A549 (cell line): Measurements from ENCODE around the gene ARFRP1.

Experiments
- MAZ ChIP-seq: fragments of 150-350 bp; IDR thresholded peaks from 2 replicates; pipeline ENCODE4 v1.6.1; 2014; ENCODE audit warnings: antibody characterized with exemption, low read depth, low read length, borderline replicate concordance
- MYC ChIP-seq: IDR thresholded peaks from 2 replicates; pipeline ENCODE4 v1.6.1; 2012; ENCODE audit warnings: mild to moderate bottlenecking, inconsistent platforms, low read length, improper control_type of control experiment, borderline replicate concordance
- RFX5 ChIP-seq: fragments of 450-650 bp; IDR thresholded peaks from 2 replicates; pipeline ENCODE4 v1.7.1; 2014; ENCODE audit warnings: antibody characterized with exemption, mild to moderate bottlenecking, moderate library complexity
- SREBF2 ChIP-seq: fragments of 450-650 bp; IDR thresholded peaks from 2 replicates; pipeline ENCODE4 v1.6.1; 2014; ENCODE audit warnings: mild to moderate bottlenecking, moderate library complexity
- TF ChIP-seq, protein P1 (sequence below): fragments of >200 bp; sonication (Bioruptor Twin); formaldehyde crosslinking; IDR thresholded peaks from 3 replicates; pipeline ENCODE4 v1.5.1; 2016

GRCh38 chr20:63678667-63679465 lies 28.9 kb downstream of the ARFRP1 start:
- TF ChIP-seq, protein P1, sequence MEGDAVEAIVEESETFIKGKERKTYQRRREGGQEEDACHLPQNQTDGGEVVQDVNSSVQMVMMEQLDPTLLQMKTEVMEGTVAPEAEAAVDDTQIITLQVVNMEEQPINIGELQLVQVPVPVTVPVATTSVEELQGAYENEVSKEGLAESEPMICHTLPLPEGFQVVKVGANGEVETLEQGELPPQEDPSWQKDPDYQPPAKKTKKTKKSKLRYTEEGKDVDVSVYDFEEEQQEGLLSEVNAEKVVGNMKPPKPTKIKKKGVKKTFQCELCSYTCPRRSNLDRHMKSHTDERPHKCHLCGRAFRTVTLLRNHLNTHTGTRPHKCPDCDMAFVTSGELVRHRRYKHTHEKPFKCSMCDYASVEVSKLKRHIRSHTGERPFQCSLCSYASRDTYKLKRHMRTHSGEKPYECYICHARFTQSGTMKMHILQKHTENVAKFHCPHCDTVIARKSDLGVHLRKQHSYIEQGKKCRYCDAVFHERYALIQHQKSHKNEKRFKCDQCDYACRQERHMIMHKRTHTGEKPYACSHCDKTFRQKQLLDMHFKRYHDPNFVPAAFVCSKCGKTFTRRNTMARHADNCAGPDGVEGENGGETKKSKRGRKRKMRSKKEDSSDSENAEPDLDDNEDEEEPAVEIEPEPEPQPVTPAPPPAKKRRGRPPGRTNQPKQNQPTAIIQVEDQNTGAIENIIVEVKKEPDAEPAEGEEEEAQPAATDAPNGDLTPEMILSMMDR = no peak
- TF ChIP-seq RFX5 (no peak), MAZ (no peak), MYC (no peak), SREBF2 (no peak)
